ENCODE measurements around the gene FAM53B.

FAM53B gene

DNA sequence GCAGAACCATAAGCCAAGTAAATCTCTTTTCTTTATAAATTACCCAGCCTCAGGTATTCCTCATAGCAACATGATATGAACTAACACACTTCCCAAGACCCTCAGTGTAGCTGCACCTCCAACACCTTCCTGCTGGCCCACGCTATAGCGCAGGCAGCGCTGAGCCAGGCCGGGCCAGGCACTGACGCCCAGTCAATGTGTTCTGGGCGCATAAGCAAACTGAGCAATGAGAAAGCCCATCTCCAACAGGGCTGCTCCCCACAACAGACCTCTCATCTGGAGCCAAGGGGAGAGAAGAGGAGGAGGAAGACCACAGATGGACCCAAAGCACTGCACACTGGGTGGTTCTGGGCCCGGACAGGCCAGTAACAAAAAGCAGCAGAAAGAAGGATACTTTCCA lies 40.8 kb downstream of the FAM53B start:
- TF ChIP-seq GATA3 (IDR thresholded peaks at IDR 0.05; ENCODE audit: low read depth, low read length) (no peak), GATA2 (IDR thresholded peaks at IDR 0.05; ENCODE audit: low read depth, low read length) (no peak)

DNA sequence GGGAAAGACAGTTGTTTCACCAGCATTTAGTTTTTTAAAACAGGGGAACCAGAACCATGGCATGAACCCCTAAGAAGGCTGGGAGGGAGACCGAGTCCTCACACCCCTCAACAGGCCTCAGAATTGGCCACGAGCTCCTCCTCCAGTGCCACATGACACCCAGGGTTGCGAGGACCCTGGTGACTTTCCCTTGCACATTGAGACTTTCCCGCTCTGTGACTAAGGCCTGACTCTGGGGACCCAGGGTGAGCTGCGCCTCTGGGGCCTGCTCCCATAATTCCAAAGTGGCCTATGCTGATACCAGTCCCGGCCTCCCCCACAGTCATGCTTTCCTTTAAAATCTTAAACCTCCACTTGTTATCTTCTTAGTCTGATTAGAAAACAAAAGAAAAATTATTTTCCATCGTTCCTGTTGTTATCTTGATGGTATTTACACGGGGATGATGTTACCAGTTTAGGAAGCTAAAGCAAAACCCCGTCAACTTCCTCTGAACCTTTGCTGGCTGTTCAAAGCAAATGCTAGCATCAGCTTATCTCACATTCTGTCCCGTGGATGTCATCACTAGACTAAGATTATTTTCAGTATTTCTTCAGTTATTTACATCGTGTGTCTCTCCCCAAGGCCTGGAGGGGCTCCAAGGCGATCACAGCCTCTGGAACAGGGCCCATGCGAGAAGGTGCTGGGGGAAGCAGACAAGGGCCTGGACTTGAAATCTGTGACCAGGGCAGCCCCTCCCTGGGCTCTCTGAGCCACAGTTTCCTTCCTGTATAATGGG lies 42.1 kb downstream of the FAM53B start:
- TF ChIP-seq GATA3 (IDR thresholded peaks at IDR 0.05; ENCODE audit: low read depth, low read length) (no peak), GATA2 (IDR thresholded peaks at IDR 0.05; ENCODE audit: low read depth, low read length) (no peak)

GRCh38 chr10:124701435-124701834 lies 42.7 kb downstream of the FAM53B start:
- TF ChIP-seq GATA2 (IDR thresholded peaks at IDR 0.05; ENCODE audit: low read depth, low read length) = no peak
- no peak for TF ChIP-seq GATA3 (IDR thresholded peaks at IDR 0.05; ENCODE audit: low read depth, low read length)

DNA sequence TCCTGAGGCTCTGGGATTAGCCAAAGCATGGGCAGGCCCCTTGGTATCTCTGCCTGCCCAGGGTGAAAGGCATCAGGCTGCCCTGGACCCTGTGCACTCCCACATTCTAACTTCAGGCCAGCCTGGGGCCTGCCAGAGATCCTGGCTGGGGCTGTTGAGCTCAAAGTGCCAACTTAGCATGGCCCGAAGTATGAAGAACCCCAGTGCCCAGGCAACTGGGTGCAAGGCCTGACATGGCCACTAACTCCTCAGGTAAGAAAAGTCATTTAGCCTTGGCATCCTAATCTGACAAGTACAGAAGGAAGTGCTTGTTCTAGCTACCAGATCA lies 43.2 kb downstream of the FAM53B start:
- TF ChIP-seq GATA2 (IDR thresholded peaks at IDR 0.05; ENCODE audit: low read depth, low read length) (no peak), GATA3 (IDR thresholded peaks at IDR 0.05; ENCODE audit: low read depth, low read length) (no peak)

GRCh38 chr10:124700293-124701037 lies 43.7 kb downstream of the FAM53B start:
- TF ChIP-seq GATA3 (IDR thresholded peaks at IDR 0.05; ENCODE audit: low read depth, low read length) = no peak
- no peak for TF ChIP-seq GATA2 (IDR thresholded peaks at IDR 0.05; ENCODE audit: low read depth, low read length)

DNA sequence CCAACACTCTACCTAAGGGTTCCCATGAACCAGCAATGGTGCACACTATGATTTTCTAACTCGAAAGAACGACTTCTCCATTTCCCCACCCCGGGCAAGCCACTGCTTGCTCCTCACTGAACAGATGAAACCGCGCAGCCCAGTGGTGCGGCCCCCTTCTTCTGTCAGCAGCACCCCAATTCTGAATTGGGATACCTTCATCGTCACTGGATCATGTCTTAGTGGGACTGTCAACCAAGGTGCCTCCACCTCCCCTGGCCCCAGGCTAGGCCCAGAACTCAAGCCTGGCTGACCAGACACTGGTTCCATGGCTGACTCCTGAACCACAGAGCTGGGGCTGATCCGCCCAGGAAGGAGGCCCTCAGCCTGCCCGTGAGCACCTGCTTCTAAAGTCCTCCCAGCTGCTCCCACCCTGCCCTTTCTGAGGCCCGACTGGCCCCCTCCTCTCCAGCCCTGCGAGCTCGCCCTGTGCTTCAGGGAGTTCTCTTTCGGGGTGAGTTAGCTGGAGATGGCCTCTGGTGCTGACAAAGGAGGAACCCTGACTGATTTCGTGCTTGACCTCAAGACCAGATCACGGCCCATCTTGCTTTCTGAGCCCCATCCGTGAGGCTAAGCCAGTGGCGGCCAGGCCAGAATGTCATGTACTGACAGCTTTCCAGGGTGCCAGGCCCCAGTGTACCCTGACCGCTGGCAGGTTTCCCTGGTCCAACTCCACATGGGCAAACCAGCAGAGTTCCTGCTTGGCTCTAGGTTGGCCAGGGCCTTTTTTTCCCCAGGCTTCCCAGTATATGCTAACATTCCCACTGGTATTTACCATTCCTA lies 44.5 kb downstream of the FAM53B start:
- no peak for TF ChIP-seq GATA3 (IDR thresholded peaks at IDR 0.05; ENCODE audit: low read depth, low read length)
- no peak for TF ChIP-seq GATA2 (IDR thresholded peaks at IDR 0.05; ENCODE audit: low read depth, low read length)

- no peak for TF ChIP-seq GATA2 (IDR thresholded peaks at IDR 0.05; ENCODE audit: low read depth, low read length)
- TF ChIP-seq GATA3 (IDR thresholded peaks at IDR 0.05; ENCODE audit: low read depth, low read length) = no peak
Measured at GRCh38 chr10:124698545-124699469, 45.4 kb downstream of the FAM53B start.

GRCh38 chr10:124697837-124698544 lies 46.2 kb downstream of the FAM53B start:
- TF ChIP-seq GATA2 (IDR thresholded peaks at IDR 0.05; ENCODE audit: low read depth, low read length) (no peak), GATA3 (IDR thresholded peaks at IDR 0.05; ENCODE audit: low read depth, low read length) (no peak)

- TF ChIP-seq GATA3 (IDR thresholded peaks at IDR 0.05; ENCODE audit: low read depth, low read length) (no peak), GATA2 (IDR thresholded peaks at IDR 0.05; ENCODE audit: low read depth, low read length) (no peak)
Measured at GRCh38 chr10:124697443-124697836, 46.7 kb downstream of the FAM53B start.

- TF ChIP-seq GATA3 (IDR thresholded peaks at IDR 0.05; ENCODE audit: low read depth, low read length) (no peak), GATA2 (IDR thresholded peaks at IDR 0.05; ENCODE audit: low read depth, low read length) (no peak)
Measured at GRCh38 chr10:124696446-124697392, 47.5 kb downstream of the FAM53B start.

GRCh38 chr10:124695259-124695658 lies 48.9 kb downstream of the FAM53B start:
- TF ChIP-seq GATA3 (IDR thresholded peaks at IDR 0.05; ENCODE audit: low read depth, low read length) (no peak), GATA2 (IDR thresholded peaks at IDR 0.05; ENCODE audit: low read depth, low read length) (no peak)

Data from SH-SY5Y (cell line).